GM18867 (cell line): ENCODE data around the gene ARMC3.
"Not testable (repeated sequence)": the region's sequence is repeated elsewhere in the genome, so short reads cannot be mapped to it uniquely, and the experiment has no call there.

ENCODE experiments used
- ATAC-seq: cut with Tn5 transposase; IDR thresholded peaks from one replicate; pipeline ENCODE4 v1.9.1; 2021; ENCODE audit warnings: mild to moderate bottlenecking, moderate library complexity; ENCODE audit not compliant: unreplicated experiment

ARMC3 gene

DNA sequence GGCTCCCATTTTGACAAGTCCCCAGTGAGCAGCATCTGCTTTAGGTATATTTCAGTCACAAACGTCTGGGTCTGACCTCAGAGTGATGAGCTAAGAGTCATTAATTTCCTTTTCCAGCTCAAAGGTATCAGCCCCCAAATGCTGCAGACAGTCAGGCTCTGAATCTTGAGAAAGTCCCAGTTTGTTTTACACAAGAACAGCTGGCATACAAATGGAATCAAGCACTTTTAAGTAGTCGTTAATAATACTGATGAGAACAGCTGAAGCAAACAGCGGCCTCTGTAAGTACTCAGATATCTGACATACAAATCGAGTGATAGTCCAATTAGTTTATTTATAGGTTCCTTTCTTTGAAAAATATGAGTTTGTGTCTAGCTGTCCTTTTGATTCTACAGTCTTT, 118.2 kb downstream of the ARMC3 start:
- no peak for ATAC-seq

GRCh38 chr10:23047201-23048050, 119.6 kb downstream of the ARMC3 start:
- ATAC-seq: no peak

- ATAC-seq: no peak
Measured at GRCh38 chr10:23048191-23048590, 120.3 kb downstream of the ARMC3 start.

DNA sequence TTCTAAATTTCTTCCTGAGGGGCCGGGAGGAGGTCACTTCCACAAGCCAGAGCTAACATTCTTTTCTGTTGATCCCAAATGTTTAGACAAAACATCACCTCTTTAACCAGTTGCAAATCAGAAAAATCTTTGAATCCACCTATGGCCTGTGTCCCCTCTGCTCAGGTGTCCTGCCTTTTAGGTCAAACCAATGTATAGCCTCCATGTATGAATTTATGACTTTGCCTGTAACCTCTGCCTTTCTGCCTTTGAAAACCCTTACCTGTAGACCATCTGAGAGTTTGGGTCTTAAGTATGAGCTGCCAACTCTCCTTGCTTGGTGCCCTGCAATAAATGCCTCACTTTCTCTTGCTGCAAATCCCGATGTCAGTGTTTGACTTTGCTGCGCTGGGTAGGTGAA, 123.4 kb downstream of the ARMC3 start:
- ATAC-seq: no peak

GRCh38 chr10:23051855-23052331, 124.0 kb downstream of the ARMC3 start:
- no peak for ATAC-seq

DNA sequence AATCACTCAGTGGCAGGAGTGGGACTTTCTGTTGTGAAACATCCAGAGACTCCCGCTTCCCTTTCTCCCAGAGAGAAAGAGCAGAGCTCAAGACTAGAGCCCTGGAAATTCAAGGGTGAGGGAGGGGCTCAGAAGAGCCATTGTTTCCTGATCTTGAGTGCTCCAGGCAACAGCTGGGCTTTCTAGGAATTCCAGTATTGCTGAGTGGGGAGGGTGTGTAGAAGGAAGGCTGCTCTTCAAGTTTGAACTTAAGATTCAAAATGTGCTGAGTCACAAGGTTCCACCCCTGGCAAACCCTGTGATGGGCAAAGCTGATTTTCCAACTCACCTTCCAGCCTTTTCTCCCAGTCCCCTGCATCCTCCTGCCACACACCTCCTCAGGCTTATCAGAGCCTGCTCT, 125.2 kb downstream of the ARMC3 start:
- ATAC-seq: no peak

DNA sequence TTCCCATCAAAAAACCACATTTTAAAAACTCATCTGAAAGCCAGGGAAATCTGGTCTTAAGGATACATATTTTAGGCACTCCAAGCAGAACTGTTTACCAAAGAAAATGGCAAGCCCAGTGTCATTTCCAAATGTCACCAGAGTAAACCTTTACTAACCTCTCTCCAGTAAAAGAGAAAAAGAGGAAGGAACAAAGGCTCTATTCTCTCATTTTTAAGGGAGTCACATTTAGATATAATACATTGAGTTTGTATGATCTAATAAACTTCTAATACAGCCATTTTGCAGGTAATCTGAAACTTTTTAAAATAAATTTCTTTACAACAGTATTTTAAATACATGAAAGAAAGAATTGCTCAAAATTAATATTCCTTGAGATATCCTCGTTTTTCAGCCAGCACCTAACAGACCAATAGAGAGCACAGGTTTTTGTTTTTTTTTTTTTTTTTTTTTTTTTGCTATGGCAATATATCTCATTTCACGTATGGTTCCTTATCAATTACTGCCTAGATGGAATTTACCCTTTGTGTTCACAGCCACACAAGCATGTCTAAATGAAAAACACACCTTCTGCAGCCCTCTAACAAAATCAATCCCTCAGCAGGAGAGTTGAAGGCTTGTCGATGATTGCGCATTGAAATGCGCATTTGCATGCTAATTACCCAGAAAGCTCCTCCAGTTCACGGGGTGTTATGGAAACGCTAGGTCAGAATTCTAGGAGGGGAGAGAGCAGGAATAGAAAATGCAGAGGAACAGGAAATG, 127.8 kb downstream of the ARMC3 start:
- ATAC-seq: no peak

- ATAC-seq: no peak
Measured at GRCh38 chr10:23056186-23056579, 128.3 kb downstream of the ARMC3 start.

- ATAC-seq: no peak
Measured at GRCh38 chr10:23058366-23058765, 130.5 kb downstream of the ARMC3 start.

DNA sequence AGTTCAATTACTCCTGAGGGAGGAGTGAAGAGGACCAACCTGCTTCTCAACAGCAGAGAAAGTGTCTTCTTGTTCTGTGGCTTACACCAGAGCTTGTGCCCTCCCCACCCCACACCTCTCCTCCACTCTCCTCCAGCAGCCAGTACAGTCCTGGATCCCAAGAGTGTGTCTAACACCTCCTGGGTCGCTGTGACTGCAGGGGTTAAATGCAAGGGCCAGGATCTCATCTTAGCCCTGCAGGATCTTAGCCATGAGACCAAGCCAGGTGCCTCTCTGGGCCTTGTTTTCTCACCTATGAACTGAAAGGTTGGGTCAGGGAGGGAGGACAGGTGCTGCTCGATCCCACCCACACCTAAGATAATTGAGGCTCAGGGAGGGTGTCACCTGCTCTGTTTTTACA, 133.1 kb downstream of the ARMC3 start:
- ATAC-seq: no peak

GRCh38 chr10:23063045-23063972, 135.5 kb downstream of the ARMC3 start:
- no peak for ATAC-seq

DNA sequence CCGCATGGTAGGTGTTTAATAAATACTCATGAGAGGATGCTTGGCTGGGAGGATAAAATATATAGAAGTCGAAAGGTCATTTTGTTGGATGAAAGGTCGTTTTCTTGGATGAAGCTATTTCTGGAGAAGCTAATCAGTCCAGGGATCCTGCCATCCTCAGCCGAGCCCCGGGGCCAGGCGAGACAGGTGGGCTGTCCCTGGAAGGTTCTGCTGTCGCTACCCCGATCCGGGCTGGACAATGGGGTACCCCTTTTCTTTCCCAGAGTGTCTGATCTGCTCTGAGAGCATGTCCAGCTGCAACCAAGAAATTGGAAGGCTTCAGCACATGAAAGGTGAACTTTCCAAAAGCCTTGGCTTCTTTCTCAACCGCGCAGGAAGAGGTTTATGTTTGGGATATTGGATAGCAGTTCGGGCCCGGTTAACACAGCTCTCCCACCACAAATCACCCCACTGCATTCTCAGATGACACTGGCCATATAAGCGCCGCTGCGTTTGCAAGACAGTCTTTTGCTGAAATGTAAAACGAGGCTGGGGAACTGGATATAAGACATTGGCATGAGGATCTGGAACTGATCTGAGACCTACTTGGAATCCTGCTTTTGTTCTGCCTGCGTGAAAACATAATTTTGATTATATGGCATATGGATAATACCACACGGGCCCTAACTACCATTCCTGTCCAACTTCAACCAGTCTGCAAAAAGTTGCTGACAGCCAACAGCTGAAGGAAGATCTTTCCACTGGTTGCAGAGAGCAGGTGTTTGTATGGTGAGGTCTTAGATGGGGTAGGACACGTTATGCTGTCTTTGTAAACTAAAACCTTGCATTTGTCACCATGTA, 136.3 kb downstream of the ARMC3 start:
- ATAC-seq: no peak

GRCh38 chr10:23064813-23065114, 136.9 kb downstream of the ARMC3 start:
- not testable (repeated sequence) for ATAC-seq

DNA sequence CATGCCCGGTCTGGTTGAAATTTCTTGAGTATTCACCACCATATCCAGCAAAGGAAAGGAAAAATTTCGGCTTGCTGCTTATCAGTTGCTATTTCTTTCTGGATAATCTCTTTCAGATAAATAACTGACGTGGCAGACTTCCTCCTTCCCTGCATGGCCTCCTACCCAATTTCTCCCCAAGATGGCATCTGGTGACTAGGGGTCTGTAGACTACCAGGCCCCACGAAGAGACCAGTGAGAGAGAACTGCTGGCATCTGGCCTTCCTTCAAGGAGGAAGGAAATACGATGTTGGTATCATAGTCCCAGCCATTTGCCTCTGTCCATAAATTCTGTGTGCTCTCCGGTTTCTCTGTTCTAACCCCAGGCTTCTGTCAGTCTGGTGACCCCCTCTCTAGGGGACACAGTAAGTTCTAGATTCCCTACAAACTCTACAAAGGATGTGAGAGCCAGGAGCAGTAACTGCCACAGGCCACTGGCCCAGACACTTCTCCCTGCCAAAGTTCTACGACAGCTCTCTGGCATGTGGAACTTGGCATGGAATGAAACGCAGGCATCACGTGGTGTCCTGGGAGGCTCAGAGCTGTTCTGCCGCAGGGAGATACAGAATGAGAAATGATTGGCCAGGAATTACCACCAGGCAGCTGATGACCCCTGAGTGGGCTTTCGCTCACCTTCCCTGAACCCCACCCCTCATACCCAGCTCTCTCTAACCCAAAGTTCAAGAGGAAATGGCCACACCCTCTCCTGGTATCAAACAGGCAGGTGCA, 137.5 kb downstream of the ARMC3 start:
- ATAC-seq: no peak

DNA sequence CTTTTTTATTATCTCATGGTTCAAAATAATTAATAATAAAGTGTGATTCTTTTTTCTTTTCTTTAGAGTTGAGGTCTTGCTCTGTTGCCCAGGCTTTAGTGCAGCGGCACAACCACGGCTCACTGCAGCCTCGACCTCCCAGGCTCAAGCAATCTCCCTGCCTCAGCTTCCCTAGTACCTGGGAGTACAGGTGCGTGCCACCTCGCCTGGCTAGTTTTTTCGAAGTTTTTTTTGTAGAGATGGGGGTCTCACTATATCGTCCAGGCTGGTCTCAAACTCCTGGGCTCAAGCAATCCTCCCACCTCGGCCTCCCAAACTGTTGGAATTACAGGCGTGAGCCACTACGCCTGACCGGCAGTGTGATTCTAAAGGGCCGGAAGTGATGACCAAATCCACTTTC, 139.5 kb downstream of the ARMC3 start:
- ATAC-seq: no peak

DNA sequence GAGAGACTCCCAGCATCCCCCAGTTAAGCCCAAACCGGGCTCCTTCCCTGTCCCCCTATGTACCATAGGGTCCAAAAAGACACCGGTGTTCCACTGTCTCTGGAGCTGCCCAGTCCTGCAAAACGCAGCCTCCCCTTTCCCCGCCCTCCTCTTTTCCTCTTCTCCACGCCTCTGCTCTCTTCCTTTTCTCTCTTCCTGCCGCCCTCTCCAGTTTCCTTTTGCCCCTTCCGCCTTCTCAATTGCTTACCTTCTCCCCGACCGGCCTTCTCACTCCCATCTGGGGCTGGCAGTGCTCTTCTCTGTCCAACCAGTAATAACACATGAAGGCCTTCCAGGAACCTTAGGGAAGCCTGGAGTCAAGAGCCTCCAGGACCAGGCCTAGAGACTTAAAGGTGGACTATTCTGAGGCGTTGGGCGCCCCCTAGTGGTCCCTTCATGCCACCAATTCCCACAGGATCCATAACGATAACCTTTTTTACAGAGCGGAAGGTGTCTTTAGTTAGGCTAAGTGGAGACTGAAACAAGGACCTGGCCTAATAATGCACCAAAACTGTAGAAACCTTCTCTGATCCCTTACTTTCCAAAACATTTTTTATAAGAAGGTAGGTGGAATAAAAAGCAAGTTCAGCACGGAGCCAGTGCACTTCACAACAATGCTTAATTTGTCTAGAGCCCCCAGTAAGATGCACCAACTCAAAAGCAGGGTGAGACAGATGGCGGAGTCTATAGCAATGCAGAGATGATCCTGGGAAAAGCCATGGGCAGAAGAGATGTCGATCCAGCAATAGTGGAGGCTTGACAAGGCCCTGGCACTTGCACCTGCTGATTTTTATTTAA, 140.3 kb downstream of the ARMC3 start:
- ATAC-seq: peak; percentile 40

DNA sequence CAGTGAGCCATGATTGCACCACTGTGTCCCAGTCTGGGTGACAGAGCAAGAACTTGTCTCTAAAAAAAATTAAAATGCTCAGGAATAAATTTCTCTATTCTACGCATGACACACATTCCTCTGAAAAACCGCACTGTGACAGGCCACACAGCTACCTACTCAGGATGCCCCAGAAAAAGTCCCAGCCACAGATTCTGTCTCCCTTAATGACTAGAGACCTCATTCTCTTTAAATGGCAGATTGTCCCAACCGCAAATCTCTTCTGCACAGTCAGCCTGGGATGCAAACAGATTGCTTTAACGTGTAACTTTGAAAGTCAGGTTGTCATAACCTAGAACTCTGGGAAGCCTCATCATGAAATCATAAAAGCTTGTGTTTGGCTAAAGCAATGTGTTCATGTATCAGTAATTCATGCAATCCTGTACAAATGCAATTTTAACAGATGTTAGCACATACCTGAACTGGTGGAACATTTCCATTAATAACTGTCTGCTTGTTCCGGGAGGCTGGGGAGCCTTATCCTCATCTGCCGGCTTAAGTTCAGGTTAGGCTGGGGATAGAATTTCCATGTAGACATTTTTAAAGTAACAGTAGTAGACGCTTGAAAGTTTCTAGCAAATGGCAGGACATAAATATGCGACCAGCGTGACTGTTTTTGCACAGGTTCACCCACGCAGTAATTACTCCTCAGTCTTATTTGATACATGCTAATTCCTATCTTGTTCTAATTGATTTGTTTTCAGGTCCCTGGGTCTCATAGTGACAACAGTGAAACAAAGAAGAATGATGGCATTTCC, 141.4 kb downstream of the ARMC3 start:
- no peak for ATAC-seq
